ENCODE measurements around the gene MAD1L1.

DNA sequence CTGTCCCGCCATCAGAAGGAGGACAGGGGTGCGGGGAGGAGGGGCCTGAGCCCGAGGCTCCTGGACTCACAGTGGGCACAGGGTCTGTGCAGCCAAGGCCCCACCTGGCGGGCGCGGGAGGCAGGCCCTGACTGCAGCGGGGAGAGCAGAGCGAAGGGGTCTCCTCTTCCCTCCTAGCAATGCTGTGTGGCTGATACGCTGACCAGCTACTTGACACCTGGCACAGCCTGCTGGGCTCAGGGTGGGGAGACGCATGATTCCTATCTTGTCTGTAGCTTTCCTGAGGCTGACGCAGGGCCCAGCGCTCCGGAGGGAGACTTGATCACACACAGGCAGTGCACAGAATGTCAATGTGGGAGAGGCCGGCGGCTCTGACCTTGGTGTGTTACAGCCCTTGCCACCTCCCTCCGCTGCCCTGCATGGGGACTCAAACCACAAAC, 387.8 kb downstream of the MAD1L1 start:
- TF ChIP-seq ZNF391 (tag by site-specific recombination; IDR thresholded peaks at IDR 0.05; ENCODE audit: borderline replicate concordance, low read depth) (no peak), BCL11A (tag by site-specific recombination; IDR thresholded peaks at IDR 0.05; ENCODE audit: low read depth) (no peak), ZNF423 (tag by site-specific recombination; IDR thresholded peaks at IDR 0.05) (no peak), ZNF549 (tag by site-specific recombination; IDR thresholded peaks at IDR 0.05) (no peak), ZNF10 (tag by site-specific recombination; IDR thresholded peaks at IDR 0.05) (no peak)
- TF ChIP-seq, protein P1, sequence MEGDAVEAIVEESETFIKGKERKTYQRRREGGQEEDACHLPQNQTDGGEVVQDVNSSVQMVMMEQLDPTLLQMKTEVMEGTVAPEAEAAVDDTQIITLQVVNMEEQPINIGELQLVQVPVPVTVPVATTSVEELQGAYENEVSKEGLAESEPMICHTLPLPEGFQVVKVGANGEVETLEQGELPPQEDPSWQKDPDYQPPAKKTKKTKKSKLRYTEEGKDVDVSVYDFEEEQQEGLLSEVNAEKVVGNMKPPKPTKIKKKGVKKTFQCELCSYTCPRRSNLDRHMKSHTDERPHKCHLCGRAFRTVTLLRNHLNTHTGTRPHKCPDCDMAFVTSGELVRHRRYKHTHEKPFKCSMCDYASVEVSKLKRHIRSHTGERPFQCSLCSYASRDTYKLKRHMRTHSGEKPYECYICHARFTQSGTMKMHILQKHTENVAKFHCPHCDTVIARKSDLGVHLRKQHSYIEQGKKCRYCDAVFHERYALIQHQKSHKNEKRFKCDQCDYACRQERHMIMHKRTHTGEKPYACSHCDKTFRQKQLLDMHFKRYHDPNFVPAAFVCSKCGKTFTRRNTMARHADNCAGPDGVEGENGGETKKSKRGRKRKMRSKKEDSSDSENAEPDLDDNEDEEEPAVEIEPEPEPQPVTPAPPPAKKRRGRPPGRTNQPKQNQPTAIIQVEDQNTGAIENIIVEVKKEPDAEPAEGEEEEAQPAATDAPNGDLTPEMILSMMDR (tag by site-specific recombination; IDR thresholded peaks at IDR 0.05), result no peak
- TF ChIP-seq, protein P2, sequence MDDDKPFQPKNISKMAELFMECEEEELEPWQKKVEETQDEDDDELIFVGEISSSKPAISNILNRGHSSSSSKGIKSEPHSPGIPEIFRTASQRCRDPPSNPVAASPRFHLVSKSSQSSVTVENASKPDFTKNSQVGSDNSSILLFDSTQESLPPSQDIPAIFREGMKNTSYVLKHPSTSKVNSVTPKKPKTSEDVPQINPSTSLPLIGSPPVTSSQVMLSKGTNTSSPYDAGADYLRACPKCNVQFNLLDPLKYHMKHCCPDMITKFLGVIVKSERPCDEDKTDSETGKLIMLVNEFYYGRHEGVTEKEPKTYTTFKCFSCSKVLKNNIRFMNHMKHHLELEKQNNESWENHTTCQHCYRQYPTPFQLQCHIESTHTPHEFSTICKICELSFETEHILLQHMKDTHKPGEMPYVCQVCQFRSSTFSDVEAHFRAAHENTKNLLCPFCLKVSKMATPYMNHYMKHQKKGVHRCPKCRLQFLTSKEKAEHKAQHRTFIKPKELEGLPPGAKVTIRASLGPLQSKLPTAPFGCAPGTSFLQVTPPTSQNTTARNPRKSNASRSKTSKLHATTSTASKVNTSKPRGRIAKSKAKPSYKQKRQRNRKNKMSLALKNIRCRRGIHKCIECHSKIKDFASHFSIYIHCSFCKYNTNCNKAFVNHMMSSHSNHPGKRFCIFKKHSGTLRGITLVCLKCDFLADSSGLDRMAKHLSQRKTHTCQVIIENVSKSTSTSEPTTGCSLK (tag by site-specific recombination; IDR thresholded peaks at IDR 0.05), result no peak

Measured in HEK293 (cell line).